Activated CD4-positive, alpha-beta memory T cell treated with anti-CD3 and anti-CD28 coated beads, Interleukin-2, amount 10 ng/mL, durations not matched to agents 7 days and 5 days (primary cell): ENCODE results near the gene EVC. TPM values are rescaled to one million over a fixed set of nuclear protein-coding genes. Genes with fewer than 3 reads are reported as not detected.
A peak's percentile ranks its signal among the peaks of the same experiment; 100 is the strongest.
"Not testable (repeated sequence)": the region's sequence is repeated elsewhere in the genome, so short reads cannot be mapped to it uniquely, and the experiment has no call there.

ENCODE experiments used
- CTCF ChIA-PET: fragments of 350-600 bp; sonication (Branson Sonifier 250); formaldehyde crosslinking; loops from one replicate; lab custom pipeline; 2021; ENCODE audit warnings: antibody characterized with exemption, inconsistent platforms; lab: Charles Lee
- POLR2A ChIA-PET: fragments of 350-600 bp; sonication (Branson Sonifier 250); formaldehyde crosslinking; loops from one replicate; lab custom pipeline; 2021; ENCODE audit warnings: antibody characterized with exemption; lab: Charles Lee
- DNase-seq: peaks from one replicate; pipeline ENCODE4 v3.0.0-alpha.2; 2020
- H3K27ac Mint-ChIP-seq: one replicate; pipeline ENCODE4 v1.8.0; 2021; ENCODE audit warnings: mild to moderate bottlenecking, mixed read lengths
- H3K27me3 Mint-ChIP-seq: one replicate; pipeline ENCODE4 v1.8.0; 2021; ENCODE audit warnings: mixed read lengths
- H3K36me3 Mint-ChIP-seq: one replicate; pipeline ENCODE4 v1.8.0; 2021; ENCODE audit warnings: low read depth, mixed read lengths
- H3K4me1 Mint-ChIP-seq: one replicate; pipeline ENCODE4 v1.8.0; 2021; ENCODE audit warnings: mixed read lengths
- H3K4me3 Mint-ChIP-seq: one replicate; pipeline ENCODE4 v1.8.0; 2021; ENCODE audit warnings: mild to moderate bottlenecking, mixed read lengths
- H3K9me3 Mint-ChIP-seq: one replicate; pipeline ENCODE4 v1.8.0; 2021; ENCODE audit warnings: mixed read lengths
- total RNA-seq, 2 experiments: library from RNA; stranded (reverse); gene quantifications; one replicate each; pipeline ENCODE4 v1.2.3, GENCODE V29; 2021

Gene EVC
- total RNA-seq, 2 experiments from 2014 or later = 3.2 to 4.7 TPM

GRCh38 chr4:5851637-5852301 is 140.8 kb downstream of the EVC start:
- Mint-ChIP-seq H3K27ac (no peak overlapping the region), H3K4me1 (no peaks in the 10 kb centered on the region), H3K9me3 (no peaks in the 10 kb centered on the region), H3K4me3 (no peak overlapping the region), H3K27me3 (peaks cover 19% of the 10 kb centered on the region), H3K36me3 (no peaks in the 10 kb centered on the region)
- ChIA-PET CTCF (no interaction called here), POLR2A (no interaction called here)
- DNase-seq = no peak

DNA sequence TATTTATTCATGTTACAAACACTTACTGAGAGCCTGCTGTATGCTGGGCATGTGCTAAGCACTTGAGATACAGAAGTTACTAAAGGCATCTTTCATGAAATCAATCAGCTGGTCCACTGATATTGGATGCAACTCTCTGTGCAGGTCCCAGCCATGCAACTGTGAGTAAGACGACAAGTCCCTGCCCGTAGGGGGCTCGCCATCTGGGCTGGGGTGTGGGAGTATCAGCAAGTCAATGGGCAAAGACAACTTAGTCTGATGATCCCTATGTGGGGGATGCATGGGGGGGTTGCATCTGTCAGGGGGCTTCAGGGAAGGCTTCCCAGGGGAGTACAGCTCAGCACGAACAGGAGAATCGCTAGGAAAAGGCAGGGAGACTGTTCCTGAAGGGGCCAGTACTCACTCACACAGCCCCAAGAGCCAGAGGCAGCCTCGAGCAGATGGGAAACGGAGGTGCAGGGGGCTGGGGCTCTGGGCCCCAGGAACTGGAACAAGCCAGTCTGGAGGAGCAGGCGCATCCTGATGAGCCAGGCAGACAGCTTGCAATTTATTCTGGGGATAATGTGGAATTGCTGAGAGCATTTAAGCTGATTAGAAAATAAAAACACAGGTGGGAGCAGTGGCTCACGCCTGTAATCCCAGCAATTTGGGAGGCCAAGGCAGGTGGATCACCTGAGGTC is 141.7 kb downstream of the EVC start:
- H3K9me3 Mint-ChIP-seq = no peaks in the 10 kb centered on the region
- CTCF ChIA-PET = no interaction called here
- H3K27ac Mint-ChIP-seq = no peak overlapping the region
- peaks cover 17% of the 10 kb centered on the region for H3K27me3 Mint-ChIP-seq
- H3K4me1 Mint-ChIP-seq = no peaks in the 10 kb centered on the region
- POLR2A ChIA-PET = no interaction called here
- no peak overlapping the region for H3K4me3 Mint-ChIP-seq
- no peak for DNase-seq
- H3K36me3 Mint-ChIP-seq = no peaks in the 10 kb centered on the region

DNA sequence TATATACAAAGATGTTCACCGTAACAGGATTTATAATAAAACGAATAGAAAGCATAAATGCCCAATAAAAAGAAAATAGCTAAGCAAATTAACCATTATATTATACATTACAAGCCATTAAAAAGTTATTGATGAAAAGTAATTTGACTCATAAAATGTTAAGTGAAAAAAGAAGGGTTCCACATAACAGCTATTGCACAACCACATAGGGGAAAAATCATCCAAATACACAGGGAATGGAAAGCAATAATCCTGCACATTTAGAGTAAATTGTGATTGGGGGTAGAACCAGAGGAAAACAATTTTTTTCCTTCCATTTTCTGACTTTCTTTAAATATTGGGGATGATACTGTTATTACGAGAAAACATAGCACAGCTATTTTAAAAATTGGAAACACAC is 143.9 kb downstream of the EVC start:
- H3K27me3 Mint-ChIP-seq = peaks cover 9% of the 10 kb centered on the region
- H3K36me3 Mint-ChIP-seq = no peaks in the 10 kb centered on the region
- no peak overlapping the region for H3K27ac Mint-ChIP-seq
- H3K4me3 Mint-ChIP-seq = no peak overlapping the region
- CTCF ChIA-PET = interaction anchor here (0.6 kb wide), 1 partner anchor 53 kb away, joined by 3 read pairs; no protein-coding TSS in a partner anchor
- no peak for DNase-seq
- H3K9me3 Mint-ChIP-seq = no peaks in the 10 kb centered on the region
- H3K4me1 Mint-ChIP-seq = no peaks in the 10 kb centered on the region
- POLR2A ChIA-PET = no interaction called here

DNA sequence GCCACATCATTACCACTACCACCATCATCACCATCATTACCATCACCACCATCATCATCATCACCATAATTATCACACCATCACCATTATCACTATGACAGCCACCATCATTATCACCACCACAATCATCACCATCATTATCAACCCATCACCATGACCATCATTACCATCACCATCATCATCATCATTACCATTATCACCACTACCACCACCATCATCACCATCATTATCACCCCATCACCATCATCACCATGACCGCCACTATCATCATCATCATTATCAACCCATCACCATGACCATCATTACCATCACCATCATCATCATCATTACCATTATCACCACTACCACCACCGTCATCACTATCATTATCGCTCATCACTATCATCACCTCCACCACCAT is 145.4 kb downstream of the EVC start:
- POLR2A ChIA-PET, DNase-seq: not testable (repeated sequence)

DNA sequence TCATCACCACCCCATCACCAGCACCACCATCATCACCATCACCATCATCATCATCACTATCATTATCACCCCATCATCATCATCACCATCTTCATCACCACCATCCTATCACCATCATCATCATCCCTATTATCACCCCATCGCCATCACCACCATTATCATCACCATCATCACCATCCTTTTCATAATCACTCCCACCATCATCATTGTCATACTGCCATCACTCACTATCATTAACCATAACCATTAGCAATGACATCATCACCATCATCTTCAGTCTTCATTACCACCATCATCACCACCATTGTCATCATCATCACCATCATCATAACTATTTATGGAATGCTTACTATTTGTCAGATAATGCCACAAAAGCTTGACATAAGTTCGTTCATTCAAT is 146.2 kb downstream of the EVC start:
- Mint-ChIP-seq H3K27me3 (peaks cover 5% of the 10 kb centered on the region), H3K27ac (no peak overlapping the region), H3K4me1 (no peaks in the 10 kb centered on the region), H3K36me3 (no peaks in the 10 kb centered on the region), H3K9me3 (no peaks in the 10 kb centered on the region), H3K4me3 (no peak overlapping the region)
- ChIA-PET CTCF (no interaction called here), POLR2A (no interaction called here)
- DNase-seq = no peak

More for the DNA sequence above, 145.4 kb downstream of the EVC start:
- CTCF ChIA-PET, H3K36me3 Mint-ChIP-seq, H3K9me3 Mint-ChIP-seq, H3K4me3 Mint-ChIP-seq, H3K4me1 Mint-ChIP-seq, H3K27ac Mint-ChIP-seq, H3K27me3 Mint-ChIP-seq: not testable (repeated sequence)

GRCh38 chr4:5858020-5858769 is 147.2 kb downstream of the EVC start:
- ChIA-PET CTCF (no interaction called here), POLR2A (no interaction called here)
- peaks cover 2% of the 10 kb centered on the region for H3K4me1 Mint-ChIP-seq
- no peak overlapping the region for H3K27ac Mint-ChIP-seq
- H3K9me3 Mint-ChIP-seq = no peaks in the 10 kb centered on the region
- no peak for DNase-seq
- peaks cover 5% of the 10 kb centered on the region for H3K27me3 Mint-ChIP-seq
- no peak overlapping the region for H3K4me3 Mint-ChIP-seq
- no peaks in the 10 kb centered on the region for H3K36me3 Mint-ChIP-seq

DNA sequence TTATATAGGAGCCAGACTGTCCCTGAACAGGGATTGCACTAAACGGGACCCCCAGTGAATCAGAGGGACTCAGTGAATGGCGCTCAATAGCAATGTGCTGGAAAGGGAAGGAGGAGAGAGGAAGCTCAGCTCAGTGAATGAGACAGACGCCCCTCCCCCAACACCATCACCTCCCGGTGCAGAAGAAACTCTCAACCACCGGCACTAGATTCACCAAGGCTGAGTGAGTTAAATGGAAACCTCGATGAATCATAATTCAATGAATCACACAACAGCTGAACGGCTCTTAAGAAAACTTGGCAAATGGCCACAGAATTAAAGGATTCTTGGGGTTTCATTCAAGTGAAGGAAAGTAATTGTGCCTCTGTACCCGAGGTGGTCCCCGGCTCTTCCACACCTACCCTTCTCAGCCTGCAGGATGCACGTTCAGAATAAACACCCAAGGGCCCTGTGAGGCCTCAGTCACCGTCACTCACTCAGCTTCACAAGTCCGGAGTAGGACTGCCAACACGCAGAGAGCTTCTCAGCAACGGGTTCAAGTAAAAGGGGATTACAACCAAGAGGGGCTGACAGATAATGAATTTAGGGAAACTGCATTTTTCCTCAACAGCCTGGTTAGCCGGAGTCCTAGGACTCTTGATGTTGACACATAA is 152.6 kb downstream of the EVC start:
- H3K27ac Mint-ChIP-seq = peak overlapping the region; percentile 38
- no peaks in the 10 kb centered on the region for H3K36me3 Mint-ChIP-seq
- ChIA-PET POLR2A (interaction anchor here (0.9 kb wide), 1 partner anchor 21 kb away, joined by 3 read pairs; no protein-coding TSS in a partner anchor), CTCF (interaction anchor here (0.9 to 1.4 kb wide), 3 partner anchors 39 to 134 kb away, joined by 3 to 5 read pairs (median 4); no protein-coding TSS in a partner anchor)
- H3K4me1 Mint-ChIP-seq = peaks cover 43% of the 10 kb centered on the region
- no peak overlapping the region for H3K4me3 Mint-ChIP-seq
- no peaks in the 10 kb centered on the region for H3K9me3 Mint-ChIP-seq
- H3K27me3 Mint-ChIP-seq = peaks cover 7% of the 10 kb centered on the region
- peak; percentile 75 for DNase-seq

Other genes with a start within 250 kb of the EVC start
- 1 to 10 TPM; 2.2 TPM for gene EVC2, start 2.6 kb upstream of the EVC start, total RNA-seq
- gene CRMP1, start 181.9 kb downstream of the EVC start, total RNA-seq = under 1 TPM; 0.30 to 0.35 TPM